ENCODE data around the gene IL15RA. TPM values are rescaled to one million over a fixed set of nuclear protein-coding genes. Genes with fewer than 3 reads are reported as not detected.

The IL15RA gene
- total RNA-seq, 2 donors from 2014 or later, result 9.6 to 30.5 TPM

GRCh38 chr10:5930272-5930671 is 47.1 kb downstream of the IL15RA start:
- peaks cover 78% of the 10 kb centered on the region for H3K36me3 ChIP-seq
- no peak for DNase-seq (ENCODE audit: low spot score)
- TF ChIP-seq CTCF (IDR thresholded peaks at IDR 0.05), result no peak
- no peaks in the 10 kb centered on the region for H3K27me3 ChIP-seq
- H3K4me3 ChIP-seq, result no peak overlapping the region
- no peaks in the 10 kb centered on the region for H3K9me3 ChIP-seq
- H3K4me1 ChIP-seq, result peaks cover 0 to 17% of the 10 kb centered on the region in 2 donors
- H3K27ac ChIP-seq, result no peak overlapping the region

GRCh38 chr10:5929442-5929841 is 47.9 kb downstream of the IL15RA start:
- H3K4me3 ChIP-seq, result no peak overlapping the region
- H3K27me3 ChIP-seq, result no peaks in the 10 kb centered on the region
- H3K9me3 ChIP-seq, result no peaks in the 10 kb centered on the region
- peaks cover 79% of the 10 kb centered on the region for H3K36me3 ChIP-seq
- H3K27ac ChIP-seq, result no peak overlapping the region
- DNase-seq (ENCODE audit: low spot score), result no peak
- TF ChIP-seq CTCF (IDR thresholded peaks at IDR 0.05), result no peak
- H3K4me1 ChIP-seq, result peaks cover 0 to 9% of the 10 kb centered on the region in 2 donors

- H3K4me3 ChIP-seq, result no peak overlapping the region
- H3K4me1 ChIP-seq, result no peaks in the 10 kb centered on the region
- no peak for TF ChIP-seq CTCF (IDR thresholded peaks at IDR 0.05)
- no peak overlapping the region for H3K27ac ChIP-seq
- no peaks in the 10 kb centered on the region for H3K27me3 ChIP-seq
- no peak for DNase-seq (ENCODE audit: low spot score)
- H3K36me3 ChIP-seq, result peaks cover 96% of the 10 kb centered on the region
- no peaks in the 10 kb centered on the region for H3K9me3 ChIP-seq
These were observed 50.0 kb downstream of the IL15RA start for GRCh38 chr10:5927306-5927705.

GRCh38 chr10:5924889-5925288 is 52.5 kb downstream of the IL15RA start:
- TF ChIP-seq CTCF (IDR thresholded peaks at IDR 0.05), result no peak
- no peaks in the 10 kb centered on the region for H3K27me3 ChIP-seq
- H3K9me3 ChIP-seq, result no peaks in the 10 kb centered on the region
- no peaks in the 10 kb centered on the region for H3K4me1 ChIP-seq
- H3K36me3 ChIP-seq, result peaks cover 99% of the 10 kb centered on the region
- no peak overlapping the region for H3K4me3 ChIP-seq
- H3K27ac ChIP-seq, result no peak overlapping the region
- no peak for DNase-seq (ENCODE audit: low spot score)

GRCh38 chr10:5921746-5922145 is 55.6 kb downstream of the IL15RA start:
- no peak for DNase-seq (ENCODE audit: low spot score)
- H3K36me3 ChIP-seq, result peaks cover 100% of the 10 kb centered on the region
- no peak for TF ChIP-seq CTCF (IDR thresholded peaks at IDR 0.05)
- no peak overlapping the region for H3K4me3 ChIP-seq
- no peak overlapping the region for H3K27ac ChIP-seq
- H3K9me3 ChIP-seq, result no peaks in the 10 kb centered on the region
- no peaks in the 10 kb centered on the region for H3K4me1 ChIP-seq
- H3K27me3 ChIP-seq, result no peaks in the 10 kb centered on the region

- Histone ChIP-seq H3K9me3 (no peaks in the 10 kb centered on the region), H3K27ac (no peak overlapping the region), H3K36me3 (peaks cover 100% of the 10 kb centered on the region), H3K27me3 (no peaks in the 10 kb centered on the region), H3K4me1 (no peaks in the 10 kb centered on the region), H3K4me3 (no peak overlapping the region)
- TF ChIP-seq CTCF (IDR thresholded peaks at IDR 0.05), result no peak
- no peak for DNase-seq (ENCODE audit: low spot score)
These were observed 57.8 kb downstream of the IL15RA start for GRCh38 chr10:5919568-5919967.
